DMS114 treated with DMSO at 0.1 percent for 48 hours (cell line): Measurements from ENCODE around the gene ASTL.
"Not testable (repeated sequence)": the region's sequence is repeated elsewhere in the genome, so short reads cannot be mapped to it uniquely, and the experiment has no call there.

Experiments
- DNase-seq: peaks from one replicate; lab custom pipeline; 2025; ENCODE audit not compliant: unreplicated experiment; lab: John Stamatoyannopoulos, UW

The ASTL gene

DNA sequence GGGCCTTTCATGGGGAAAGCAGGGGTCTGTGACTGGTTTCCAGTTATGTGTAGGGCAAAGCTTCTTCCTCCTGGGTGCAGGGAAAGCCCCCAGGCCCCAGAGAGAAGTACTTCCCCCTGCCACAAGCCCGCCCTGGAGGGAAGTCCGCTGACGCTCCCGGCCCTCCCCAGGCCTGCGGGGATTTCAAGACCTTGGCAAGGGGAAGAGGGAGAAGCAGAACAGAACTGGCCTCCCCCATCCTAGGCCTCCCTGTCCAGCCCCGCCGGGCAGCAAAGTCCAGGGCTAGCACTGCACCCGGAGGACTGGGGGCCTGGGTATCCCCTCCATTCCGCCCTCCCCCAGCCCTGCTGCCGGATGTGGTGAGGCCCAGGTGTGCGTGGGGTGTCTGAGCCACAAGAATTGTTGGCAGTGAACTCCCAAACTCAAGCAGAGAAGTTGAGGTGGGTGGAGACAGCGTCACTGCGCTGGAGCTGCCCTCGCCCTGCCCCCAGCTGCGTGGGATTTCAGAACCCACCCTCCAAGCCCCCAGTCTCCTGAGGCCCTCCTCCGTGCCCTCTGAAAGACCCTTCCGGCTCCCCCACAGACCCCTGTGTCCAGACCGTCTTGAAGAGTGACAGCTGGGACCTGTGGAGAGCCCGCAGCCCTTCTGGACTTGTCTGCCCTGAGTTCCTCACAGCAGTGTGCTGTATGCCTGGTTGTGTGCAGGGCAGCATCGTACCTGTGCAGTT lies 8.0 kb upstream of the ASTL start:
- DNase-seq, result no peak

DNA sequence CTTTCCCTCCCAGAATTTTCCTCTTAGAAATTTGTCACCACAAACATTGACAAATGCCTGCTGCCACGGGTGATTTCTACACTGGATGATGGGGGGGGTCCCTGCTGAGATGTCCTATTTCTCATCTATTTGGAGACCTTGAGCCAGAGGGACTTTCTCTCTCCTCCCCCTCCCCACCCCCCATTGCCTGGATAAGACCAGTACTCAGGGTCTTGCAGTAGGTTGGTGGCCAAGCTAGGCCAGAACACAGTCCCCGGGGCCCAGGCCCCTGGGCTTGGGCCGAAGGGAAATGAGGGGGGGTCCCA lies 7.5 kb upstream of the ASTL start:
- no peak for DNase-seq

DNA sequence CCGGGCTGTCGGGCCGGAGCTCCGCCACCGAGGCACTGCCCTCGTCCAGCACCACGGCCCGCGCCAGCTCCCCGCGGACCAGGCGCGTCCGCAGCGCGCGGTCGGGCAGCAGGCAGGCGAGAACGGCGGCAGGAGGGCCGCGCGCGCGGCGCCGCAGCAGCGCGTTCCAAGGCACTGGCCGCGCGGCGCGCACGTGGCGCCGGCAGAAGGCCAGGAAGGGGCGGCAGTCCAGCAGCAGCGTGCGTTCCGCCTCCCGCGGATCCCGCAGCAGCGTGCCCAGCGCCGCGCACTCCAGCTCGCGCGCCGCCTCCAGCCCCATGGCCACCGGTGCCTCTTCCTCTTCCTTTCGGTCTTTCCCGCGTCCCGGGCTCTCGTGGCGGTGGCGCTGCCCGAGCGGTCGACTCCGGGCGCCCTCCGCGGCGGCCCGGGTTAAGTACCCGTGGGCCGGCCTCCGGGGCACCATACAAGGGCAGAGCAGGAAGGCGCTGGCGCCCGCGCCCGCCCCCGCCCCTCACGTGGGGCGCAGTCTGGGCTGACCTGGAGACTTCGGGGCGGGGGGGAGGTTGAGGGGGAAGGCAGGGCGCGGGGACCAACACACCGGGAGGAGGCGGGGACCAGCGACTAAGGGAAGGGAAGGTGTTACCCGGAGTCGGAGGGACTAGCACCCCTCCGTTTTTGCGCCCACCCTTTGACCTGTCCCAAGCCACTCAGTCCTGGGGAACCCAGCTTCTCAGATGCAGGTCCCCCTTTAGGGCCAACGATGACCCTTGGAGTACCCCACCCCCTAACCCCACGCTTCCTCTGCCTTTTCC lies 6.9 kb upstream of the ASTL start, which contains the start of gene DUSP2:
TSS of gene DUSP2 (minus strand) at position 405 of the 812 bp plus-strand sequence. CDS start at position 319, 86 bp downstream.
- peak; percentile 19 for DNase-seq

DNA sequence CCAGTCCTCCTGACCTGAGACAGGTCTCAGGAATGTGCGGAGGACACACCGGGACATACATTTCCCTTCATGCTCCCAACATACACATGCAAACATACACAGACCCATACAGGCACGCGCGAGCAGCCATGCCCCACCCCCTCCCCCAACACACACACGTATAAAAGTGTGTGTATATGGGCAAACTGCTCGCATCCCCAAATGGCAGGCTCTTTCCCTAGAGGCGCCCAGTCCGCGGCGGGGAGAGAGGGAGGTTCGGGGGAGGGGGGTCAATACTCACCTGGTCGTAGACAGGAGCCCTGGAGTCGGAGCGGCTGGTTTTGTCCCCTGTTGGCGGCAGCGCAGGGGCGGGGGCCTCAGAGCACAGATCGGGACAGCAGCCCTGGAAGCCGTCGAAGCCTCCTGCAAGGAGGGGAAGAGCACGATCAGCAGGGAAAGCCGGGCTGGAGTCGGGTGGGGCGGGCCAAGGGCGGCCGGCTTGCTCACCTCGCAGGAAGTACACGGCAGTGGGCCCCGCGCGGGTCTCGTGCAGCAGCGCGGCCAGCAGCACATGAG lies 6.3 kb upstream of the ASTL start:
- DNase-seq, result no peak

DNA sequence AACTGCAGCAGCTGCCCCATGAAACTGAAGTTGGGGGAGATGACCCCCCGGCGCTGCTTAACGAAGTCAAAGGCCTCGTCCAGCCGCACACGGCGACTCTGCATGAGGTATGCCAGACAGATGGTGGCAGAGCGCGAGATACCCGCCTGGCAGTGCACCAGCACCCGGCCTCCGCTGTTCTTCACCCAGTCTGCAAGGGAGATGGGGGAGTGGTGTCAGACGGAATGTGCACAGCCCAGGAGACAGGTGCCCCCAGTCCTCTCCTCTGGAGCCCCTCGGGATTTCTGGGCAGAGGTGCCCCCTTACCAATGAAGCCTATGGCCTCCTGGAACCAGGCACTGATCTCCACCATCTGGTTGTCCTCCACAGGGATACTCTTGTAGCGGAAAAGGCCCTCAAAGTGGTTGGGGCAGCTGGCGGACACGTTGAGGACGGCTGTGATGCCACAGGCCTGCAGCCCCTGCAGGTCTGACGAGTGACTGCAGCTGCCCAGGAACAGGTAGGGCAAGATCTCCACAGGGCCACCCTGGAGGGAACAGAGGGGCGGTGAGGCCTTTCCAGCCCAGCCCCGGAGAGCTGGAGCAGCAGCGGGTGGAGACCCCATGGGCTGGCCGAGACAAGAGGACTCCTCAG lies 5.7 kb upstream of the ASTL start:
- DNase-seq, result no peak

DNA sequence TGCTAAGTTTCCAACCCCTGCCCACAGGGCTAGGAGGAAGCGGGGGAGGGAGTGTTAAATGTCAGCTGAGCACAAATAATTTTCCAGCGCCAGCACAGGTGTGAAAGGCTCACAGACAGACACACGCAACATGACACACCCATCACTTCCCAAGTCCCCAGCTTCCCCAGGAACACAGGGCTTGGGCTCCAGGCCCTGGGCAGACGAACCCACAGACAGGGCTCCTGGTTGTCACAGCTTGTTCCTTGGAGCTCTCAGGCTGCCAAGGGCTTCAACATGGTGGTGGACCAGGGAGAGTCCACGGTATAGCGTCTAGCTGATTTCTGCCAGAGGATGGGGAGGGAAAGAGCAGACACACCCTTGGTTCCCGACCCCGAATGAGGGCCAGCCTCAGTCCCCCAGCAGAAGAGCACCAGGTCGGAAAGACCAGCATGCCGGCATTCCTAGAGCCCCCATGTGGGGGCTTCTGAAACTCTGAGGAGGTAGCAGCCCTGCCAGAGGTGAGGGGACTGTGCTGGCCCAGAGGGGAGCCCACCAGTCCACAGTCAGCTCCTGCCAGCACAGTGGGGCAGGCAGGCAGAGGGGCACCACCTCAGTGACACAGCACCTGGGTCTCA lies 5.0 kb upstream of the ASTL start:
- no peak for DNase-seq

DNA sequence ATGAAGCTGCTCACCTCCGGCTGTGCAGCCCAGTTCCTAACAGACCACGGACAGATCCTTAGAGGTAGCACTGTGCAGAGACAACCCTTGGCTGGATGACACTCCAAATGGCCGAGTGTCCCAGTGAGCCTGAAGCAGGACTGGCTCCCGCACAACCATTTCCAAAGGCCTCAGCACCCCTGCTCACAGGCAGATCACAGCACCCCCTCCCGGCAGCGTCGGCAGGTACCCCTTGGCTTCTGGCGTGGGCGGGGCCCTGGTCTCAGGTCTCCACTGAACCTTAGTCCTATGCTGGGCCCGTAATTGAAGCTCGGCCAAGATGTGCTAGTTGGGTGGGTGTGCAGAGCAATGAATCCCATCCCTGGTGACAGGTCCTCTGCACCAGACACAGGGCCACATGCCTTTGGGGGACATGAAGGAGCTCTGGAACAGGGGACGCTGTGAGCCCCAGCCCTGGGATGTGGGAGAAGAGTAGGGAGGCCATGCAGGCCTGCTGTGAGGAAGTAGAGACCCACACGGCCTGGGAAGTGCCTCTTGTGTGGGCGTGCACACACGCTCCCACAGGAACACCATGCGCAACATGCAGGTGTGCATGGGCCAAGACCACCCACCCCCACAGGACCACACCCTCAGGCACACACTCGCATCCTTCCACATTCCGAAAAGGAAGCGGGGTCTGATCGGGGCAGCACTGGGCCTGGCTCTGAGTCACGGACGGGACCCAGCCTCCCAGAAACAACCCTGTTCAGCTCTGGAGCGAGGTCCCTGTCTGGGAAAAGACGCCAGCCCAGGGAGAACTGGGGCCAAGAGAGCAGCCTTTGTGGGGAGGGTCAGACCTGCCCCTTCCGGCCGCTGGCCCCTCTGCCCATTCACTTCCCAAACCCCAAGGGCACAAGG lies 4.2 kb upstream of the ASTL start:
- DNase-seq, result no peak

DNA sequence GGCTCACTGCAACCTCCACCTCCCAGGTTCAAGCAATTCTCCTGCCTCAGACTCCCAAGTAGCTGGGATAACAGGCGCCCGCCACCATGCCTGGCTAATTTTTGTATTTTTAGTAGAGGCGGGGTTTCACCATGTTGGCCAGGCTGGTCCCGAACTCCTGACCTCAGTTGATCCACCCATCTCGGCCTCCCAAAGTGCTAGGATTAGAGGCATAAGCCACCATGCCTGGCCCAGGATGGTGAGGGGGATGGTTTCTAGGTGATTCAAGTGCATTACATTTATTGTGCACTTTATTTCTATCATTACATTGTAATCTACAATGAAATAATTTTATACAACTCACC lies 3.3 kb upstream of the ASTL start:
- DNase-seq, result not testable (repeated sequence)

DNA sequence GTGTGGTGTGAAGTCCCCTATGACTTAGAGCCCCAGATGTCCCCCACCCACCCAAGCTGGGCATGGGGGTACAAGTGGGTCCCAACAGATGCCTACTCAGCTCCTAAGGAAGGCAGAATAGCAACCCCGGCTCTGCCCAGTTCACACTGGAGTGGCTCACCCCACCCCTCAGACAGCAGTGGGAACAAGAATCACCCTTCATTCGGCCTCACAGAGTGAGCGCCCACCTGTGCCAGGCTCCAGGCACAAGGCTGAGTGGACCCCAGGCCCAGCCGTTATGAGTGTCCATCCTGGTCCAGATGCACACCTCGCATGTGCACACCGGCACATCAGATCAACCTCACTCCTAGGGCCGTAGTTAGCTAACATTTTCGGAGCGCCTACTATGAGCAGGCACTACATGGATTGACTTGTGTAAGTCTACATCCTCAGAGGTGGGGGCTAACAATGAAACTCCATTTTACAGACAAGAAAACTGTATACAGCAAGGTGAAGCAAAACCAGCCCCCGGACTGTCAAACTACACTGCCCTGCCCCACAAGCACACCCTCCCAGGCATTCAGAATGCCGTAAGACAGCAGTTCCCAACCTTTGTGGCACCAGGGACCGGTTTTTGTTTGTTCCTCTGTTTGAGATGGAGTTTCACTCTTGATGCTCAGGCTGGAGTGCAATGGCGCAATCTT lies 2.8 kb upstream of the ASTL start:
- DNase-seq, result no peak

DNA sequence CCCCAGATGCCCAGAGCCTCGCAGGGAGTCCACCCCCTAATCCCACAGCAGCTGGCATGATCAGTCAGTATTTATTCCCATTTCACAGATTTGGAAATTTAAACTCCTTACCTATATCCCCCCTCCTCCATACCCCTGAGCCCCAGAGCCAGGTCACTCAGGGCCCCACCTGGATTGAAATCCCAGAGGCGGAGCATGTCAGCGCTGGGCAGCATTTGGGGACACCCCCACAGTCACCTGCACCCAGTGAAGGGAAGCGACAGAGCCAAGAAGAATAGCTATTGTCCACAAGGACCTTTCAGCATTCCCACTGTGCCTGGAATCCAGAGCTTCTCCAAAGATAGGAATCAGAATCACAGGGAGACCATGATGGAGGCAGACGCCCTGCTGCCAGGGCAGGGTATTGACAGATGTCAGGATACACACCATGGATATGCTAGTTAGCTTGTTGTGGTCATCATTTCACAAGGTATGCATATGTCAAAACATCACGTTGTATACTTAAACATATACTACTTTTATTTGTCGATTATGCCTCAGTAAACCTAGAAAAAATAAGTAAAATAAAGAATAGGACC lies 968 bp upstream of the ASTL start:
- DNase-seq, result no peak

DNA sequence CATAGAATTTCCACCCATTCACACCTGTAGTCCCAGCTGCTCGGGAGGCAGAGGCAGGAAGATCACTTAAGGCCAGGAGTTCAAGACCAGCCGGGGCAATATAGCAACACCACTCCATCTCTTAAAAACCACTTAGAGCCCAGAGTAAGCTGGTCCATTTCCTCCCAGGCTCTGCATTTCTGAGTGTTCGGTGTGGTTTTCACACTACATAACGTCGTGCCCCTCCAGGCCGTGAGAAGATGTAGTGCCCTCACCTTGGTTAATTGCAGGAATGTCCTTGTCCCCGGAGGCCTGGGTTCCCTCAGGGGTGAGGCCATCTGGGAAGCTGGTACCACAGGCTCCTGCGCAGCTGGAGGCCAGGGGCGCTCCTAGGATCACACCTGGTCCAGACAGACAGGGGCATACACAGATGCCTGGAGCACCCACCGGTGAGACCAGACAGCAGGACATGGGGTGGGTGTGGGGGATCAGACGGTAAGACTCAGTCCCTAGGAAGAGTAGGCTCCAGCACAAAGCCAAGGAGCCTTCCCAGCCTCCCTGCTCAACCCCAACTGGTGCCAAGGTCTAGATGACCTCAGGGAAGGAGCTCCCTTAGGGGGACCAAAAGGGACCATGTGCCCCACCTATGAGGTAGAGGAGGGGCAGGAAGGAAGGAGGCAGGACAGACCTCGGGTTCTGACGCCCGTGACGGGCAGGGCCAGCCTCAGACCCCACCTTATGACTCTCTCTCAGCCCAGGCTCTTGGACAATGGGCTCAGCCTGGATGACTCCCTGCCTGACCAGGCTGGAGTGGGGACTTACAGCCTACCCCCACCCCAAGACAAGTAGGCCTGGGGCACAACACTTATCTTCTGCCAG lies 752 bp downstream of the ASTL start:
- no peak for DNase-seq

DNA sequence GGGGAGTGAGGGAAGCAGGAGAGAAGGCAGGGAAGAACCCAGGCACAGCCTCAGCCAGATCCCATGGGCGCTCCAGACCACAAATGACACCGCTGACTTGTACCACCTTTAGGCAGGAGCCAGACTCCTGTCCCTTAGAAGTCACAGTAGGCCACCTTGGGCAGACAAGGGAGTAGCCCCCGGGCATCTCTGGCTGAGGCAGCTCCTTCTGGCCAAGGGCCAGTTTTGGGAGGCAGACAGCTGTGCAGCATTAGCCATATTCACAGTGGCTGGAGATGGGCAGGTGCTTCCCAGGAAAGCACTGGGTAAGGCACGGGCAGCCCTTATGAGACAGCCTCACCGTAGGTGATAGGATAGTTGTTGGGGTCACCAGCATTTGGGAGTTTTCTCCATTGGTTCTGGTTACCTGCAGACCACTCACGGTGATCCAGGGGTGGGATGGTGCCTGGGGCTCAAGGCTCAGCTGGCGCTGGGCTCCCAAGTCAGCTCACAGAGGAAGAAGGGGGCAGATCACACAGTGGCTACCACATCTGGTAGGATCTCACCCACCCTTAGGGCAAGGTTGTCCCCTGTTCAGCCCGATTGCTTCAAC lies 2.1 kb downstream of the ASTL start:
- no peak for DNase-seq

DNA sequence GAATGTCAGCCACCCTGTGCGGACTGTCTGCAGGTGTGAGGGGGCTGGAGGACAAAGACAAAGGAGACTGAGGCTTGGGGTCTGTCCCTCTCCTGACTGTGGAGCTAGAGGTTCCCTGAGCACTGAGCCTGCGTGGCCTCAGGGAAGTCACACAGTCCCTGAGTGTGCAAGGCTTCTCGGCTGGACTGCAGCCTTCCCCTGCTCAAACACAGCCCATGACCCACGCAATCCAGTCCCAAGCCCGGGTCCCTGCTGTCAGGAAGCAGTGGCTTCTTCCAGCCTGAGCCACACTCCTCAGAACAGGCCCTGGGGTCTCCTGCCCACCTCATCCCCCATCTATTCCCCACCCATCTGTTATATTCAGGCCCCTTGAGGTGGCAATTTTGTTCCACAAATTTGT lies 2.7 kb downstream of the ASTL start:
- DNase-seq, result no peak

DNA sequence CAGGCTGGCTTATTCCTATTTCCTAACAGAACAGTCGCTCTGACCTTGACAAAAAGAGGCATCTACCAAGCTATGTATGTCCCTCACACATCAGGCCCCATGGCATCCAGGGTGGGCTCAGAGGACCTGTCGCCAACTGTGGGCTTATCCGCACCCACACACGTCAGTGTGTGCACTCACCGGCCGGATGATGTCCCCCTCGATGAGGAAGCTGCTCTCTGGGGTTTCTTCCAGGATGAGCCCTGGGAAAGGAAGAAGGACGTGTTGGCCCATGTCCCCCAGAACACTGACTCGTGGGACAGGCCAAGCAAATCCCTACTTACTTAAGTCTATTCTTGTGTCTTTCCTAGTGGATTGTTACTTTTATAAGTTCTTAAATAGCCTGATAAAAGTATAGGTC lies 3.1 kb downstream of the ASTL start:
- no peak for DNase-seq

DNA sequence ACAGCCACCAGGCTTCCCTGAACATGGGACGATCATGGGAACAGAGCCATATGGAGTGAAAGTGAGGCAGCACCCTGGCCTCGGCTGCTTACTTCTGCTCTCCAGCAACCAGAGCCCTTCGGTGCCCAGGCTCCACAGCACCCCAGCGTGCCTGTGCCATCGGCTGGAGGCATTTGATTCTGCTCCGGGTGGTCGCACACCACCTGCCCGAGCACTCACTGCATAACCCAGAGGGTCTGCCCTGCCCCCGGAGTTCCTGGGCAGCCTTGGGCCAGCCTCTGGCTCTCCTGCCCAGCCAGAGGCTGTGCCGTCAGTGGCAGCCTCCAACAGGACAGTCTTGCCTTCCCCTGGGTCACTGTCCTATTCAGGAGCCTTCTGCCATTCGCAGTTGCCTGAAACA lies 3.9 kb downstream of the ASTL start:
- DNase-seq, result no peak

DNA sequence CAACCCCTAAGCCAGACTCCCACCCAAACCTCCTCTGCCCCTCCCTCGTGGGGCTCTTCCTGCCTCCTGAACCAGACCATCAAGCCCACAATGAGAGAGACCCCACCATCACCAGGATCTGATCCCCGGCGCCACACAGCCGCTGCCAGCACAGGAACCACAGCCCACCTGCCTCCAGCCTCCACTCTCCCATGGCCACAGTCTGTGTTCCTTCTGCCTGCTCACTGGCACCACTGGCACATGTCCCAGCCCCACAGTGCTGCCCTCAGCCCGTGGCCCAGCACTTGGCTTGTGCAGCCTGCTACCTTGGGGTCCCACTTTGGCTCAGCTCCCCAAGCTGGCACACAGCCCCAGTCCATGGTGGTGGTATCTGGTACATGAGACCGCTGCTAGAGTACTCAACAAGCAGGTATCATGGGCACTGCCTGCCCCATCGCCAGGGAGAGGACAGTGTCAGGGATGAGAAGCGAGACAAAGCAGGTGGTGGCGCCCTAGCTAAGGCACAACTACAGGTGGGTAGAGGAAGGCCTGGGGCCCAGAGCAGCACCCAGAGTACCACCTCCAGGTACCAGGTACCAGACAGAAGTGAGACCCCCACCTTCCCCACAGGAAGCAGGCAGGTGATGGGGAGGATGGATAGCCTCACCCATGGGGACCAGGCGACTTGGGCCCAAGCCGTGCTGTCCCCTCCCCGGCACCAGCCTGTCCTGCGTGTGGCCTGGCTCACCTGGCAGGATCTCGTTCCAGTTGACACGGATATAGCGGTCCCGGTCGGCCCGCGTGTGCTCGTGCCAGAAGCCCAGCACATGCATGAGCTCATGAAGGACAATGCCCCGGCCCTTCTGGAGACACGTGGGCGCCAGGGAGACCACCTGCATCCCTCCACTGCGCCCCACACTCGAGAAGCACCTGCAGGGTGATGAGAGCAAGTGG lies 6.2 kb downstream of the ASTL start:
- DNase-seq, result no peak

DNA sequence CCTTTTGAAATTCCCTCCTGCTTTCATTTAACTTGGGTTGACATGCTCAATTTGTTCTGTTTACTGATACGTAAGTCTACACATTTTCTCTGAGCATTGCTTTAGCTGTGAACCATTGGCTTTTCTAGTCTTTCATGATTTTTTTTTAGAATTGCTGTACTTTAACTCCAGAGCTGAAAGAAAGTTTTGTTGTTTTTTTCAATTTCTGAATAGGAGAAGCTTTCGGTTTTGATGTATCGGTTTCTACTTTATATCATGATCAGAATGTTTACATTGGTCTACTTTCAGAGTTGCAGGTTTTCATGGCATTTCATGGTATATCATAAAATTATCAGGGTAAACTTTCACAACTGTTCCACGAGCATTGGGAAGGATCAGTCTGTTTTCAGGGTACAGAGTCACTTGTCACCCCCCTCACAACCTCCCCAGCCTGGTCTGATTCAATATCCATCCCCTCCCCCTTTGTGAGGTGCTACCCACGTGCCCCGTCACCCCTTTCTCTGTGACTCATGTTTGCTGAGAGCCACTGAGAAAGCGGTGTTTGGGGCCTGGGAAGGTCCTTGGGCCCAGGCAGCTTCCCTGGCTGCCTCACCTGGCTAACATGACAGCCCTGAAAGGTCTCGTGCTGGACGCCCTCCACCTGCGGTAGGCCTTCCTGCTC lies 7.0 kb downstream of the ASTL start:
- no peak for DNase-seq
